HG03378 (cell line): ENCODE results near the gene RIC3.

ENCODE experiments used
- ATAC-seq: cut with Tn5 transposase; IDR thresholded peaks from one replicate; pipeline ENCODE4 v1.9.1; 2021; ENCODE audit warnings: mild to moderate bottlenecking, moderate library complexity; ENCODE audit not compliant: unreplicated experiment

Gene RIC3

DNA sequence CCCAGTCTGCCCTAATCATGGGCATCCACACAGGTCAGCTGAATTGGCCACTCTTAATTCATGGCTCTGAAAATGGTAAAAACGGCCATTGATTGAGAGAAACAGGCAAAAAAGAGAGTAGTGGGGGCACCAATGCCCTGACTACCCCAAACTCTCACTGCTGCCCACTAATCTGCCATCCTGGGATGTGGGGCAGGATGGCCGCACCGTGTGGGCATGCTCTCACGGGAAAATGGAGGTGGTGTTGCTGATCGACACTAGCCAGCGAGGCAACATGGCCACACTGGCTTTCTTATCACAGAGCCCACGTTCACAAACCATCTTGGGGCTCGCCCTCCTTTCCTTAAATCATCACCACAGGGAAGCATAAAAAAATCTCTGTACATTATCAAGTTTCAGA lies 99.1 kb downstream of the RIC3 start:
- no peak for ATAC-seq

DNA sequence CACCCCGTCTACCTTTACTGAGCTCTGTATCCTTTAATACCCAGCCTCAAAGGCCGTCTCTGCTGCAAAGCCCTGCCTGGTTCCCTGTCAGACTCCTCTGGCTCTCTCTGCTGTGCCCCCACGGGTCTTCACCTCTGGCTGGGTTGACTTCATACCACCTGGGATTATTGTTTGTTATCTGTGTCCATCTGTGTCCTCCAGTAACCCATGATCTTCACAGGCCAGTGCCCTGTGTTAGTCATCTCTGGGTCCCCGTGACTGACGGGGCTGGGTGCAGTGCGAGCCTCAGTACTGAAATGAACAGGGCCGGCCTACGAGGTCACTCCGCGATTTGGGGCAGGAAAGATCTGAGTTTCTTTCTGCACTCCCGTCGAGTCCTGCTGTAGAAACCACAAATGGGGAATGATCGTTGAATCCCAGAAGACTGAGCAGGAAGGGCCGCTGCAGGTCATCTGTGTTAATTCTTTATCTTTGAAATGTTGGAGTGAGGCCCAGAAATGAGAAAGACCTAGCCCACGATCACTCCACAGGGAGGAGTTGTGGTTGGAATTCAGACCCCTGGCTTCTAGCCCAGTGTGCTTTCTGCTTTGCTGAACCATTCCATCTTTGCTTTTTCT lies 100.1 kb downstream of the RIC3 start:
- no peak for ATAC-seq

DNA sequence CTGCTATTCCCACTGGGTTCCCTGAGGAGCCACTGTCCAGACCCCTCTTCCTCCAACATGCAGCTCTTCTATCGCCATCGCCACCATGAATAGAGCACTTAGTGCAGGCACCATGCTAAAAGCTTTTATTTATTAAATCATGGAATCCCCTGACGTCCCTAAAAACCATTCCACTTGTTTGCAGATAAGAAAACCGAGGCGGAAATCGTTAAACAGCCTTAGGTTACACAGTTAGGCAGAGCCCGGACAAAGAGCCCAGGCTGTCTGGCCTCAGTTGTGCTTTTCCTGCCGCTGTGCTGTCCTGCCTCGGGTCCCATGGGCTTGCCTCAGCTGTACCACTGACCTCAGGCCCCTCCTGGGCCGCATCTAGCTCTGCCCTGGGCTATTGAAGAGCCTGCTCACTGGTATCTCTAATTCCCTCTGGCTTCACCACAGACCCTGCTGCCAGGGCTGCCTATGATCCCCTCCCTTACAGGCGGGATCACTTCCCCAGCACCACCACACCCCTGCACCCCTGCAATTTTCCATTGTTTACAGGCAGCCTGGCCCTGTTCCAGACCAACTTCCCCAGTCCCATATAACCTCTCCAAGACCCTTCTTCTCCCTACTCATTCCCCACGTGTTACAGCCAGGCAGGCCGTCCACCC lies 100.8 kb downstream of the RIC3 start:
- ATAC-seq: no peak

DNA sequence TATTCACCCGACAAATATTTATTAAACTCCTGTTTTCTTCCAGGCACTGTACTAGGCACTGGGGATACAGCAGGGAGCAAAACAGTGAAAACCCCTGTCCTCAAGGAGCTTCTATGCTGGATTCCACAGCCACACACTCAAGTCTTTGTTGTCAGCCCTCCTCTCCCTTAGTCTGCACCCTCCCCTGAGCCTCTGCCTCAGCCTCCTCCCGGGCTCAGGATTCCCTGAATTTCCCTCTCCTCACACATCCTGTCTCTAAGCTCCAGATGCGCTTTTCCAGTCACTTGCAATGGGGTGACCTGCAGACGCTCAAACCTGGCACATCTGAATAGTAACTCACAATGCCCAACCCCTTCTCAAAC lies 101.3 kb downstream of the RIC3 start:
- ATAC-seq: no peak

DNA sequence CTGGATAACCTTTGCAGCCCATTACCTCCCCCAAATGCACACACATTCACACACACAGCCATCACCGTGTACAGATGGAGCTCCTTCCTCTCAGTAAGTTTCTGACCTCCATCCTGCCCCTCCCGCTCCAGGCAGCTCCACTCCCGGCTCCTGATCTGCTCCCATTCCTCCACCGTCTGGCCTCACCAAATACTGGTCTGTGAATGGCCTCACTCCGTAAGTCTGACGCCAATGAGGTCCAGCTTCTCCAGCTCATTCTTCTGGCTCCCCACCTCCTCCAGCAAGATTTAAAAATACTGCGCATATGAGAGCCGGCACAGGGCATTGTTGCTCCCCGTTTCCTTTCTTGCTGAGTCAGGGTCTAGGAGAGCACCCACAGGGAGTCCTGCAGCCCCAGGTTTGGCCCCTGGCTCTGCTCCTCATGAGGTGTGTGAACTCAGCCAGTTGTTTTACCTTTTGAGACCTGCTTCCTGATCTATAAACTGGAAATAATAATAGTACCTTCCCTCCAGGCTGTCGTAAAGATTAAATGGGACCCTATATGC lies 101.8 kb downstream of the RIC3 start:
- ATAC-seq: no peak

DNA sequence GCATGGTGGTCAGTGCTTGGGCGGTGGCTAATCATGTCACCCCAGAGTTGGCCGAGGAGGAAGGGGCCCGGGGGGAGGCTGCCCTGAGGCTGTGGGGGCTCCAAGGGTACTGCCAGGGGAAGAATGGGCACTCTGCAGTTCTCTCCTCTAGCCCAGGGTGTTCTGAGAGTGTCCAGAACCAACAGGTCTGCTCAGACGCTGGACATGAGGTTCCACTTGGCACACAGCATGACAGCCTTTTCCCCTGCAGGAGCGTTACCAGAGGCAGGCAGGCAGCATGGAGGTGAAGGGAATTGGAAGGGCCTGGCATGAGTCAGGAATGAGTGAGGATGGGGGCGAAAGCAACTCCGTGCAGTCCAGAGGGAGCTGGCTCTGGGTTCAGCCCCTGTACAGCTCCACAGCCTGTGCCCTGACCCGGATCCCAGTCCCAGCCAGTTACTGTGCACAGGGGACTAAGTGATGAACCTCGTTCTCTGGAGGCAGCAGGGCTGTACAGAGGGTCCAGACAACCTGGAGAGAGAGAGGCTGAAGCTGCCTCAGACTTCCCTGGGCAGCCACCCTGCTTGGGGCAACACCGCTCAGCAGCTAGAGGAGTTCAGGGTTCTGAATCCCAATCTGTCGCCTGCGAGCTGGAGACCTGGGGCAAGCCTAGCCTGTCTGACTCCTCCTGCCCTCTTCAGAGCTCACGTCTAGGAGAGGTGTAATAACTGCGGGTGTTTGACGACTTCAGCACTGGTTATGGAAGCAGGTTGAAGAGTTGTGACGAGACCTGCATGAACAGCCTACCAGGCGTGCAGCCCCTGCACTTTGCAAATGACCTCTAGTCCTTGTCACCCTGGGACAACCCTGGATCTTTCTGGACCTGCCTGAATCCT lies 102.6 kb downstream of the RIC3 start:
- ATAC-seq: no peak

DNA sequence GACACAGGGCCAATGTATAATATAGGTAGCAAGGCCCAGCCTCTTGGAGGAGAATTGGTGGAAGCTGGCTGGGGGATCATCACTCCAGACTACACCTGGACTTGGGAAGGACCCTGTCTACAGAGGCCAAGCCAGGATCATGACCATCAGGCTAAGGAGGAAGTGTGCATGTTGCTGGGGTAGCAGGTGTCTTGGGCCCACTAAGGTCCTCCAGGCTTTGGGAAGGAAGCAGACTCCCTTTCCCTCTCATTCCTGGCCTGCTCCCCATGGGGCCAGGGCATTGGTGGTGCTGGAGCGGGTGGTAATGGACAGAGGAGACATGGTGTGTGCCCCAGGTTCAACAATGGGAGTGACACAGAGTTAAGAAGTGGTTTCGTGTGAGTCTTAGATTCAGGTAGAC lies 103.8 kb downstream of the RIC3 start:
- no peak for ATAC-seq

DNA sequence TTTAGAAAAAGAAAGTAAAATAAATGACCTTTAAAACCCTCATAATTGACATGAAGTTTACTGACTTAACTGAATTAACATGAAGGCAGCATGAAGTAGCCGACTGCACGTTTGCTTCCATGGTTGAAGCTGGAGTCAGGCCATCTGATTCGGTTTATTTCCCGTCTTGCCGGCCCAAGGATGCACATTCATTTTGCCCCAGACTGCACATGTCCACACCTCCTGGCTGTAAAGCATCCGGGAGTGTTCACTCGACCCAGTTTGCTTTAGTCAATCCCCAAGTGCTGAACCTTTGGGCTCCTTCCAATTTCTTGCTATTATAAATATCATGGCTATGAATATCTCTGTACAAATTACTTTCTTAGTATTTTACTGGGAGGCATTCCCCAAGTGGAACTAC lies 105.5 kb downstream of the RIC3 start:
- ATAC-seq: no peak

DNA sequence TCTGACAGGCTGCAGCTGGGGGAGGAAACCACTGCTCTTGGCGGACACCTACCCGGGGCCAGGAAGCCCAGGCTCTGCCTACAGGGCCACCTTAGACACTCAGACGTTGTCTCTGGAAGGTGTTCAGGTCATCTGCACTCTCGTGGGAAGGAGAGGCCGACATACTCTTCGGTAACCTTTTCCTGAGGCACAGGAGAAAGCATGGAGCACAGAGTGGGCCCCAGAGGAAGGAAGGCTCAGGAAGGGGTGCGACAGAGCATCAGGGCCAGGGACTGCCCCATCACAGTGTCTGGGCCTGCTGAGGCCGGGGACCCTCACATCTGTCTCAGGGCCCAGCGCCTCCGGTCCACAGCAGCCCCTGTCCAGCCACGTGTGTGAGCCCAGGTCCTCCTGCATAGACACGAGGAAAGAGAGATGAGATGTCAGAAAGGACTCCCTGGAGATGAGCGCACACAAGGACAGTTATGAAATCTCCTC lies 106.0 kb downstream of the RIC3 start:
- ATAC-seq: no peak

DNA sequence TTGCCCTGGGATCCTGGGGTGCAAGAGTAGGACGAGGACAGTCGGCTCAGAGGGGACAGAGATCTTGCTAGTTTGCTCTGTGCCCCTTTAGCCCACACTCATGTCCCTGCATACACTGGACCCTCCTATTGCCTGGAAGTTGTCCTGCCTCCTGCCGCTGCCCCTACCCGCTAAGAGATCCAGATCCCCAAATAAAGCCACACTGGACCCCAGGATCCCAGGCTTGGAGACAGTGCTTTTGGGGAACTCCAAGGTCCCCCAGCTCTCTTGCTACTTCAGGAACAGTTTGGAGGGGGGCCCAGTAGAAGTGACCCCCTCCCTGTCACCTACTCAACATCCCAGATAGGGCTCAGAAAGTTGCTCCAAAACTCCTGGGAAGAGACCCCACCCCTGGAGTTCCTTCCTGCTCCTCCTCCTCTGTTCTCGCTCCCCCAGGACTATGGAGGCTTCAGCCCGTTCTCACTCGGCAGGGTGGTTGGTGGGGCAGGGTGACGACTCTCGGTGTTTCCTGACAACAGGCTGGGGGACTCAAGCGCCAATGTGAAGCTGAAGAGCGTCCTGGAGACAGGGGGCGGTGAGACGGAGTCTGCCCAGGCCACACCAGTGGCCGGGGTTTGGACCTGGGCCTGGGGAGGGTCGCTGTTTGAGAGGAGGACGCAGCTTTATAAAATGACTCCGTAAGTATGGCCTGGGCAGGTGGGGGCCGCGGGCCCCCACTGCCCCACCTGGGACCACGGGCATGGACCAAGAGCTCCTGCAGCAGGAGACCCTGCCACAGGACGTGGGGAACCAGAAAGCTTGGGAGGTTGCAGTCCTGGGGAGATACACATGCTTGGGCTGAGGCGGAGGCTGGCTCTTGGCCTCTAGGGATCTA lies 107.0 kb downstream of the RIC3 start:
- ATAC-seq: no peak

DNA sequence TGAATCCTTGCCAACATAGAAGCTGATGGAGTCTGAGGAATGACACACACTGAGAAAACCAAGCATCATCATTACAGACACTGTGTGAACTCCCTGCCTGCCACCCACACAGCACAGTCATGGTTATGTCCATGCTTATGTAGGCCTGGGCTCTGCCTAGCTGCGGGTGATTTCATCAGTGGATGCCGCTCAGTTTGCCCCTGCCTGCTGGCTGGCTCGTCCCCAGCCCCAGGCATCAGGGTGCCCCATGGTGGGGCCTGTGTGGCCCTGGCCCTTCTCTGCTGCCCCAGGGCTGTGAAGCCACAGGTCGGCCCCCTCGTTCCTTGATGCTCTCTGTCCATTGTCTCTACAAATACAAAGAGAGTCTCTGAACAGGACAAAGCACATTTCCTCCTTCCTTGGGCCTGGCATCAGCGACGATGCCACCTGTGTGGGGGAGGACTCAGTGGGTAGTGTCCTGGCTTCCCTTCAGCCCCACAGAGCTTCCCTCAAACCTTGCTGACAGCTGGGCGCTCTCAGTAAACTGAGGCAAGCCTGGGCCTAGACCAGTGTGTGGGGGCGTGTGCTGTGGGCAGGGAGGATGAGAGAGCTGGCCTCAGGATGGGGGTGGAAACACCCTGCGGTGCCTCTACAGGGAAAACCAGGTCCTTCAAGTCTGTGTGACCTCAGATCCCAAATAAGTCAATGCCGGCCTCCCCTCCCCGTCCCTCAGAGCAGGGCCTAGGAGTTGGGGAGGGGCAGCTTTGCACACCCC lies 107.8 kb downstream of the RIC3 start:
- ATAC-seq: no peak

DNA sequence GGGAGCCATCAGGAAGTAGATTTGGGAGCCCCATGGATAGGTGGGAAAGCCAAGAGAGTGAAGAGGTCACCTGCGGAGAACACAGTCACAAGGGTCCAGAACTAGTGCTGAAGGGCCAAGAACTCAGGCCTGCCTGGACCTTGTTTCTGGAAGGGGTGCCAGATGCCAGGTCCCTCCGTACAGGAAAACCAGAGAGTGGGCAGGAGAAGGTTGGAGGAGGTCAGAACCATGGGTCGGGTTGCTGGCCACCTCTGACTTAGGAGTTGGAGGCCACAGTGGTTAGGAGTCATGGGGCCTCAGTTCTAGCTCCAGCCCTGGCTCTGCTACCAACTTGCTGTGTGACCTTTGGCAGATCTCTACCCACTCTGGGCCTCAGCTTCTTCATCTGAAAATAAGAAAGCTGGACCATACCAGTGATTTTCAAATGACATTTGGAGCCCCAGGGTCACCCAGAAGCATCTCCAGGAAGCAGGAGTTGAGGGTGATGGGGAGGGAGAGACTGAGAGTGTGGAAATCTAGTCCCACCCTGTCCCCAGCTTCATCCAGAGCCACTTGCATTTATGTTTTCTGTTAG lies 108.6 kb downstream of the RIC3 start:
- no peak for ATAC-seq

DNA sequence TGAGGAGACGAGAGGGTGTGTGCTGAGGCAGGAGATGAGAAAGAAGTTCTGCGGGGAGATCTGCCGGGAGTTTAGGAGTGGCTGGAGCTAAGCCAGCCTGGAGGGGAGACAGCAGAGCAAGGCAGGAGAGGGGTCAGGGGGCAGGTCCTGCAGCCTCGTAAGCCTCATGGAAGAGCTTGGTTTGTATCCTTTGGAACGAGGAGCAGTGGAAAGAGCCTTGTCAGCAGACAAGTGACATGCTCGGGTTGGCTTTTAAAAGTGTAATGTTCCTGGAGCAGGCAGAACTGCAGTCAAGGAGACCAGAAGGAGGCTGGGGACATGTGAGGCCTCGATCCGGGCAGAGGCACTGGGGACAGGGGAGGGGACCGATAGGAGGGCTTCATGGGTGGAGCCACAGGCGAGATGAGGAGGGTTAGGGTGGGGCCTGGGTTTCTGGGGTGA lies 109.2 kb downstream of the RIC3 start:
- ATAC-seq: no peak

DNA sequence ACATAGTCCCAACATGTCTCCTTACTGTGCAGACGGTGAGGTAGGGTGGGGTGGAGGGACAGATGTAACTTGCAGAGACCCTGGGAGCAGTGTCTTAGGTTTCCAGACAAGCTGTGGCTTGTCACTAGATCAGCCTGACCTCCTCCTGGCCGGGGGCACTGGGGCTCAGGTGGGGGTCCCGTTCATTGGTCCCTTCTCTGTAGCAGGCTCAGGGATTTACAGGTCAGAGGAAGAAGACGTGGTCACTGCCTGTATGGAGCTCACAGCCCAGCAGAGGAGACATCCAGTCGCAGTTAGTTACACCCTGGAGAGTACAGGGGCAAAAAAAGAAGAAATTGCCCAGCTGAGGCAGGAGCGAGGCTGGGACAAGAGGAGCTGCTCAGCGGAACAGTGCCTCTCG lies 109.8 kb downstream of the RIC3 start:
- no peak for ATAC-seq

DNA sequence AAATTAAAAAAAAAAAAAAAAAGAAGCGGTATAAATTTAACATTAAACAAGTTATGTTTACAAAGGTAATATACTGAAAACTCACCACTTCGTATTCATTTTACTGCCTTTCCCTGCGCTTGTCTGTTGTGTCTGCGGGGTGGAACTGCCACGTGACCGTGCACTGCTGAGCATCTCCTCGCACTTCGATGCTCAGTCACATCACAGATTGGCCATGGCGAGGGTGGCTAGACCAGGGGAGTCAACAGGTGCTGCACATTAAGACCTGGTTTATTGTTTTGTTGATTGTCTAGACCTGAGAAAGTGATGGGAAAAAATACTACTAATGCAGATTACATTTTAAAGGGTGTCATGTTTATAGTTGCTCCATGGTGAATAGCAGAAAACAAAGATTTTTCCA lies 110.6 kb downstream of the RIC3 start:
- ATAC-seq: no peak

DNA sequence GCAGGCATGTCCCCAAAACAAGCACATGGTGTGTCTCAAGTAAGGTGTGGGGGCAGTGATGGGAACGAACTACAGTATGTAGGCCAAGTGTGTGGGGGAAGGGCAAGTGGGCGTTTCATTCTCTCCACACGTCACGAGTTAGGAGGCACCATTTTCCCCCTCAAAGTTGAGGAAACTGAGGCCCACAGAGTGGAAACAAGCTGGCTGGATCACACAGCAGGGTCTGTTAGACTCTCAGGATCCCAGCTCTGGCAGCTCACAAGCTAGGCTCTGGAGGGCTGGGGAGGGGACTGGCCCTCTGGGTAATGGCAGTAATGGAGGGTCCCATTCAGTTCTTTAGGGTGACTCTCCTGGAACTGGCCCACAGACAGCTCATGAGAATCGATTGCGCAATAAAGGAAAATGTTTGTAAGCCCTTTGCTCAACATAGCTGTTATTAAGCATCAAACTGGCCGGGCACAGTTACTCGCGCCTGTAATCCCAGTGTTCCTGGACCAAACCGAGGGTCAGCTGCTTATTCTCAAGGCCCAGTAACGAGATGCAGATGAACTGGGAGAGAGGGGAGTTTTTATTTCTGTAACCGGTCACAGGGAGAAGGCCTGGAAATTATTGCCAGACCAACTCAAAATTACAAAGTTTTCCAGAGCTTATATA lies 111.9 kb downstream of the RIC3 start:
- no peak for ATAC-seq
